H9 (cell line): ENCODE results near the gene SLC44A3. TPM values are rescaled to one million over a fixed set of nuclear protein-coding genes. Genes with fewer than 3 reads are reported as not detected.

Source experiments
- DNase-seq: peaks from one replicate; pipeline ENCODE4 v3.0.0-alpha.2; 2017
- H2AFZ ChIP-seq: one replicate; pipeline ENCODE4 v1.6.1; 2013; ENCODE audit warnings: mild to moderate bottlenecking, low read length, control low read depth, moderate library complexity
- H2AK5ac ChIP-seq: 2 replicates; pipeline ENCODE4 v1.6.1; 2013; ENCODE audit warnings: low read length, control low read depth, mixed read lengths; ENCODE audit not compliant: insufficient read length
- H2BK120ac ChIP-seq: one replicate; pipeline ENCODE4 v1.6.1; 2013; ENCODE audit warnings: low read depth, mild to moderate bottlenecking, low read length, control low read depth, inconsistent platforms; ENCODE audit not compliant: poor library complexity, severe bottlenecking
- H2BK12ac ChIP-seq: 2 replicates; pipeline ENCODE4 v1.6.1; 2013; ENCODE audit warnings: low read length, control low read depth, mixed read lengths, low read depth; ENCODE audit not compliant: insufficient read length
- H2BK15ac ChIP-seq: 2 replicates; pipeline ENCODE4 v1.6.1; 2013; ENCODE audit warnings: low read depth, low read length, control low read depth
- H2BK20ac ChIP-seq: one replicate; pipeline ENCODE4 v1.6.1; 2013; ENCODE audit warnings: low read depth, mild to moderate bottlenecking, low read length, control low read depth, inconsistent platforms; ENCODE audit not compliant: poor library complexity, severe bottlenecking
- H2BK5ac ChIP-seq: 2 replicates; pipeline ENCODE4 v1.6.1; 2013; ENCODE audit warnings: low read length, control low read depth, mixed read lengths; ENCODE audit not compliant: insufficient read length
- H3K14ac ChIP-seq: 2 replicates; pipeline ENCODE4 v1.6.1; 2013; ENCODE audit warnings: low read length, control low read depth; ENCODE audit not compliant: insufficient read depth
- H3K18ac ChIP-seq: 2 replicates; pipeline ENCODE4 v1.6.1; 2013; ENCODE audit warnings: low read depth, mild to moderate bottlenecking, mixed read lengths, low read length, control low read depth; ENCODE audit not compliant: insufficient read length
- H3K23ac ChIP-seq: 2 replicates; pipeline ENCODE4 v1.6.1; 2013; ENCODE audit warnings: low read length, control low read depth, mixed read lengths, low read depth; ENCODE audit not compliant: insufficient read length
- H3K23me2 ChIP-seq: 2 replicates; pipeline ENCODE4 v1.6.1; 2013; ENCODE audit warnings: low read depth, mild to moderate bottlenecking, mixed read lengths, low read length, control low read depth; ENCODE audit not compliant: insufficient read length, poor library complexity, severe bottlenecking
- H3K27ac ChIP-seq: 2 replicates; pipeline ENCODE4 v1.5.1; 2013; ENCODE audit warnings: low read length, control low read depth, mixed read lengths, low read depth; ENCODE audit not compliant: insufficient read length
- H3K27me3 ChIP-seq: 2 replicates; pipeline ENCODE4 v1.6.1; 2013; ENCODE audit warnings: low read length, control low read depth, inconsistent platforms; ENCODE audit not compliant: insufficient read depth
- H3K4ac ChIP-seq: 2 replicates; pipeline ENCODE4 v1.6.1; 2013; ENCODE audit warnings: low read depth, mild to moderate bottlenecking, control low read depth, inconsistent platforms, low read length, moderate library complexity
- H3K4me1 ChIP-seq: 2 replicates; pipeline ENCODE4 v1.6.1; 2013; ENCODE audit warnings: low read length, control low read depth, inconsistent platforms; ENCODE audit not compliant: insufficient read depth
- H3K4me2 ChIP-seq: 2 replicates; pipeline ENCODE4 v1.6.1; 2013; ENCODE audit warnings: low read length, control low read depth, mixed read lengths; ENCODE audit not compliant: insufficient read length, insufficient read depth
- H3K56ac ChIP-seq: 2 replicates; pipeline ENCODE4 v1.6.1; 2013; ENCODE audit warnings: low read depth, mild to moderate bottlenecking, mixed read lengths, low read length, control low read depth; ENCODE audit not compliant: insufficient read length
- H3K79me1 ChIP-seq: 2 replicates; pipeline ENCODE4 v1.6.1; 2013; ENCODE audit warnings: low read depth, mild to moderate bottlenecking, moderate library complexity, low read length, control low read depth, inconsistent platforms; ENCODE audit not compliant: insufficient read depth, poor library complexity, severe bottlenecking
- H3K79me2 ChIP-seq: 2 replicates; pipeline ENCODE4 v1.6.1; 2013; ENCODE audit warnings: low read length, control low read depth, inconsistent platforms; ENCODE audit not compliant: insufficient read depth
- H3K9ac ChIP-seq: 2 replicates; pipeline ENCODE4 v1.6.1; 2013; ENCODE audit warnings: low read length, control low read depth, mixed read lengths; ENCODE audit not compliant: insufficient read length; ENCODE audit errors: extremely low read depth
- H3K9me3 ChIP-seq: one replicate; pipeline ENCODE4 v1.6.1; 2013; ENCODE audit warnings: low read depth, low read length, inconsistent platforms; ENCODE audit not compliant: control insufficient read depth
- H3T11ph ChIP-seq: one replicate; pipeline ENCODE4 v1.6.1; 2013; ENCODE audit warnings: mild to moderate bottlenecking, low read length, control low read depth, inconsistent platforms
- H4K20me1 ChIP-seq: one replicate; pipeline ENCODE4 v1.6.1; 2013; ENCODE audit not compliant: control insufficient read depth, insufficient read length, insufficient read depth
- H4K5ac ChIP-seq: 2 replicates; pipeline ENCODE4 v1.6.1; 2013; ENCODE audit warnings: low read depth, mild to moderate bottlenecking, mixed read lengths, low read length, control low read depth; ENCODE audit not compliant: insufficient read length
- H4K8ac ChIP-seq: replicated peaks from 2 replicates; pipeline ENCODE4 v1.6.1; 2013; ENCODE audit warnings: low read length, control low read depth, mixed read lengths, low read depth; ENCODE audit not compliant: insufficient read length
- H4K91ac ChIP-seq: 2 replicates; pipeline ENCODE4 v1.6.1; 2013; ENCODE audit warnings: low read depth, mild to moderate bottlenecking, moderate library complexity, mixed read lengths, low read length, control low read depth; ENCODE audit not compliant: insufficient read length
- H3K27ac Mint-ChIP-seq, 3 experiments: 2 replicates in 2 of 3; 3 replicates in 1 of 3; pipeline ENCODE4 v1.8.0; 2020 to 2021; ENCODE audit warnings: mixed read lengths in 3 of 3, mild to moderate bottlenecking in 1 of 3, moderate library complexity in 1 of 3
- H3K27me3 Mint-ChIP-seq: 2 replicates; pipeline ENCODE4 v1.8.0; 2021; ENCODE audit warnings: low read depth, mild to moderate bottlenecking, moderate library complexity, mixed read lengths
- H3K36me3 Mint-ChIP-seq, 3 experiments: 2 replicates in 2 of 3; 3 replicates in 1 of 3; pipeline ENCODE4 v1.8.0; 2020 to 2021; ENCODE audit warnings: low read depth in 3 of 3, mixed read lengths in 3 of 3; ENCODE audit not compliant: insufficient read depth in 1 of 3
- H3K4me1 Mint-ChIP-seq, 2 experiments: 2 replicates each; pipeline ENCODE4 v1.8.0; 2020; ENCODE audit warnings: mixed read lengths in 2 of 2
- H3K4me3 Mint-ChIP-seq, 2 experiments: 2 replicates in 1 of 2; 3 replicates in 1 of 2; pipeline ENCODE4 v1.8.0; 2020 to 2021; ENCODE audit warnings: mild to moderate bottlenecking in 2 of 2, mixed read lengths in 2 of 2, moderate library complexity in 1 of 2
- H3K9me3 Mint-ChIP-seq, 2 experiments: 2 replicates in 1 of 2; 3 replicates in 1 of 2; pipeline ENCODE4 v1.8.0; 2020; ENCODE audit warnings: mild to moderate bottlenecking in 2 of 2, mixed read lengths in 2 of 2, moderate library complexity in 1 of 2
- CTCF ChIP-seq: fragments of 200-600 bp; sonication (generic); conservative IDR thresholded peaks from 3 replicates; pipeline ENCODE4 v1.8.0; 2021; ENCODE audit warnings: antibody characterized with exemption, mild to moderate bottlenecking
- WGBS: extraction: QIAGEN DNeasy Blood & Tissue Kit; methylation state at CpG from one replicate; pipeline ENCODE4 v1.1.7; 2013; ENCODE audit warnings: missing lambda C conversion rate, low lambda C conversion rate, mixed read lengths; ENCODE audit not compliant: insufficient read length; ENCODE audit errors: extremely low coverage; 5-methylcytosine and 5-hydroxymethylcytosine counted together
- total RNA-seq: library from RNA; stranded (reverse); gene quantifications from 2 replicates; pipeline ENCODE4 v1.2.1, GENCODE V29; 2021

The SLC44A3 gene
- total RNA-seq, 1 experiment from 2014 or later = 5.5 TPM

DNA sequence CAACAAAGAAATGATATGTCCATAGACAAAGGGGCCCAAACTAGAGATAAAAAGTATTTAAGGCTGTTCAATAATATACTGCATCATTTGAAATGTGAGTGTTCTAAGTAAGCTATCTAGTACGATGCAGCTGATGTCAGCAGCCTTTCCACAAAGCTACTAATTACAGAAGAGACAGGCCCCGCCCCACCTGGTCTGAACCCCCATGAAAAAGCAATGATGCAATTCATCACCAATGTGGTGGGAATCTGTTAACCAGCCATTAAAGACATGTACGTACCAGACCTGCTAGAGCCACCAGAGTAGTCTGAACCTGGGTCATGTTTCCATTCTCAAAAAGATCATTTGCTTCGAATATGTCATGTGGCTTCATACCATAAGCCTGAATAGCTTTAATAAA lies 81.7 kb downstream of the SLC44A3 start:
- Histone ChIP-seq H3K18ac (no peak overlapping the region), H3K79me1 (peaks cover 9% of the 10 kb centered on the region), H2BK120ac (no peak overlapping the region), H3K27me3 (no peaks in the 10 kb centered on the region), H3K9me3 (no peaks in the 10 kb centered on the region), H3K14ac (no peak overlapping the region), H3K79me2 (peaks cover 16% of the 10 kb centered on the region; the same call in 1 of the 2 replicates), H3K23me2 (no peaks in the 10 kb centered on the region), H3K4me1 (no peaks in the 10 kb centered on the region), H4K91ac (no peak overlapping the region), H3K4me2 (no peak overlapping the region), H4K5ac (no peak overlapping the region), H3K4ac (no peak overlapping the region), H2BK12ac (no peak overlapping the region), H3K27ac (no peak overlapping the region), H2AK5ac (no peak overlapping the region), H3K23ac (no peak overlapping the region), H2BK15ac (no peak overlapping the region), H4K20me1 (no peaks in the 10 kb centered on the region), H2BK5ac (no peak overlapping the region), H3T11ph (no peak overlapping the region), H4K8ac (no peak overlapping the region), H2AFZ (no peak overlapping the region), H2BK20ac (no peak overlapping the region), H3K56ac (no peak overlapping the region), H3K9ac (no peak overlapping the region)
- Mint-ChIP-seq H3K9me3 (no peaks in the 10 kb centered on the region), H3K36me3 (peaks cover 15 to 62% (median 59%) of the 10 kb centered on the region in 3 experiments), H3K4me1 (peaks cover 7% of the 10 kb centered on the region in 2 experiments), H3K27me3 (no peaks in the 10 kb centered on the region), H3K4me3 (no peak overlapping the region), H3K27ac (no peak overlapping the region)
- TF ChIP-seq CTCF = no peak
- no peak for DNase-seq
- WGBS = no CpG with 5 or more reads among the region's 4 CpGs
